ENCODE data around the gene AFF3. TPM values are rescaled to one million over a fixed set of nuclear protein-coding genes. Genes with fewer than 3 reads are reported as not detected.

The AFF3 gene
- total and polyA plus RNA-seq, 2 of the 8 experiments (the other 6 are each of a cell fraction or from before 2014, with no cell fraction given) = 0.27 to 3.0 TPM

DNA sequence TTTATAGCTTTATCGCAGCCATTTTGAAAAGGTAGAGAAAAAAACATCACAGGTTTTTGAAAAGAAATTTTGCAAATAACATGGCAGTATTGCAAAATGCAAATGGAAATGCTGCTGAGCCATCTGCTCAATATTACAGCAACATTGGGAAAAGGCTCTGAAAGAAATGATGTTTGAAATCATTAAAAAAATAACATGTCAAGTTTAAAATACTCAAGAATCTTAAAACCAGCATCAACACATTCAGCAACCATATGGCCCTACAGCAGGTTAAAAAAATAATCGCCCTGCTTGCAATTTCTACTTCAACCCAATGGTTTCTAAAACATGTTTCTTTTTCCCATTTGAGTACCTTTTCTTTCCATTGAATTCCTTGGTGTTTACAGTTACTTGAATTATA lies 289.4 kb downstream of the AFF3 start (continued):
- TF ChIP-seq, protein P1, sequence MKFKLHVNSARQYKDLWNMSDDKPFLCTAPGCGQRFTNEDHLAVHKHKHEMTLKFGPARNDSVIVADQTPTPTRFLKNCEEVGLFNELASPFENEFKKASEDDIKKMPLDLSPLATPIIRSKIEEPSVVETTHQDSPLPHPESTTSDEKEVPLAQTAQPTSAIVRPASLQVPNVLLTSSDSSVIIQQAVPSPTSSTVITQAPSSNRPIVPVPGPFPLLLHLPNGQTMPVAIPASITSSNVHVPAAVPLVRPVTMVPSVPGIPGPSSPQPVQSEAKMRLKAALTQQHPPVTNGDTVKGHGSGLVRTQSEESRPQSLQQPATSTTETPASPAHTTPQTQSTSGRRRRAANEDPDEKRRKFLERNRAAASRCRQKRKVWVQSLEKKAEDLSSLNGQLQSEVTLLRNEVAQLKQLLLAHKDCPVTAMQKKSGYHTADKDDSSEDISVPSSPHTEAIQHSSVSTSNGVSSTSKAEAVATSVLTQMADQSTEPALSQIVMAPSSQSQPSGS (IDR thresholded peaks at IDR 0.05; ENCODE audit: low read length) = no peak
- no peak for TF ChIP-seq ATF3 (IDR thresholded peaks at IDR 0.05; ENCODE audit: insufficient read depth, low read depth, low read length)
- TF ChIP-seq KDM1A (IDR thresholded peaks at IDR 0.05; ENCODE audit: borderline replicate concordance, low read length) = no peak
- TF ChIP-seq RBBP5 (IDR thresholded peaks at IDR 0.05; ENCODE audit: borderline replicate concordance, low read depth, low read length) = no peak
